Activated T-cell treated with anti-CD3 and anti-CD28 coated beads for 48 hours (primary cell): ENCODE measurements around the gene PADI1.

Experiments used
- DNase-seq: peaks from one replicate; pipeline ENCODE4 v3.0.0-alpha.2; 2020; ENCODE audit warnings: low read depth

Gene PADI1

GRCh38 chr1:17196496-17197185, 8.3 kb upstream of the PADI1 start:
- DNase-seq = no peak

- DNase-seq = no peak
These were observed 7.2 kb upstream of the PADI1 start for GRCh38 chr1:17197696-17198095.

- DNase-seq = no peak
These were observed 6.3 kb upstream of the PADI1 start for GRCh38 chr1:17198476-17199258.

- no peak for DNase-seq
These were observed 5.5 kb upstream of the PADI1 start for GRCh38 chr1:17199267-17200044.

GRCh38 chr1:17200246-17200645, 4.7 kb upstream of the PADI1 start:
- no peak for DNase-seq

- no peak for DNase-seq
These were observed 4.2 kb upstream of the PADI1 start for GRCh38 chr1:17200756-17201155.

- DNase-seq = no peak
These were observed 3.5 kb upstream of the PADI1 start for GRCh38 chr1:17201201-17202021.

GRCh38 chr1:17205652-17206051, 724 bp downstream of the PADI1 start:
- DNase-seq = no peak

- DNase-seq = no peak
These were observed 1.3 kb downstream of the PADI1 start for GRCh38 chr1:17206196-17206595.

- no peak for DNase-seq
These were observed 2.1 kb downstream of the PADI1 start for GRCh38 chr1:17207046-17207445.

GRCh38 chr1:17207540-17207939, 2.6 kb downstream of the PADI1 start:
- DNase-seq = no peak

GRCh38 chr1:17207966-17208418, 3.1 kb downstream of the PADI1 start:
- DNase-seq = peak; percentile 51

GRCh38 chr1:17208546-17208945, 3.6 kb downstream of the PADI1 start:
- DNase-seq = no peak

GRCh38 chr1:17209430-17209829, 4.5 kb downstream of the PADI1 start:
- DNase-seq = no peak

GRCh38 chr1:17210176-17210575, 5.2 kb downstream of the PADI1 start:
- no peak for DNase-seq

- DNase-seq = no peak
These were observed 6.4 kb downstream of the PADI1 start for GRCh38 chr1:17211377-17211776.

GRCh38 chr1:17212009-17212408, 7.1 kb downstream of the PADI1 start:
- no peak for DNase-seq

- peak; percentile 46 for DNase-seq
These were observed 7.7 kb downstream of the PADI1 start for GRCh38 chr1:17212487-17213121.

GRCh38 chr1:17213148-17213781, 8.3 kb downstream of the PADI1 start:
- no peak for DNase-seq

GRCh38 chr1:17213782-17214148, 8.8 kb downstream of the PADI1 start:
- no peak for DNase-seq
